NCI-H524 treated with DMSO at 0.1 percent for 48 hours (cell line): ENCODE results near the gene CALHM1.

ENCODE experiments used
- DNase-seq: peaks from one replicate; lab custom pipeline; 2025; lab: John Stamatoyannopoulos, UW

The CALHM1 gene

GRCh38 chr10:103455235-103455634 lies 3.5 kb downstream of the CALHM1 start:
- DNase-seq, result no peak

- DNase-seq, result no peak
Measured at GRCh38 chr10:103454026-103454425, 4.7 kb downstream of the CALHM1 start.

GRCh38 chr10:103452506-103453230 lies 6.0 kb downstream of the CALHM1 start:
- DNase-seq, result no peak

GRCh38 chr10:103451831-103452505 lies 6.7 kb downstream of the CALHM1 start, which contains the start of gene CALHM2:
Gene CALHM2, minus strand, starts transcription at chr10:103452370. Its CDS starts 2,429 bp downstream, at chr10:103449941.
- no peak for DNase-seq

- no peak for DNase-seq
Measured at GRCh38 chr10:103451091-103451813, 7.4 kb downstream of the CALHM1 start.

- DNase-seq, result no peak
Measured at GRCh38 chr10:103450201-103450695, 8.5 kb downstream of the CALHM1 start.

- DNase-seq, result no peak
Measured at GRCh38 chr10:103449208-103450144, 9.2 kb downstream of the CALHM1 start.

GRCh38 chr10:103448746-103449145 lies 10.0 kb downstream of the CALHM1 start:
- DNase-seq, result no peak

- no peak for DNase-seq
Measured at GRCh38 chr10:103447187-103447586, 11.5 kb downstream of the CALHM1 start.

- DNase-seq, result no peak
Measured at GRCh38 chr10:103445767-103446567, 12.7 kb downstream of the CALHM1 start.

GRCh38 chr10:103445366-103445765 lies 13.3 kb downstream of the CALHM1 start:
- no peak for DNase-seq

GRCh38 chr10:103444478-103444877 lies 14.2 kb downstream of the CALHM1 start:
- no peak for DNase-seq

GRCh38 chr10:103443475-103444185 lies 15.1 kb downstream of the CALHM1 start:
- no peak for DNase-seq

GRCh38 chr10:103442031-103442461 lies 16.7 kb downstream of the CALHM1 start:
- no peak for DNase-seq

GRCh38 chr10:103441611-103442010 lies 17.1 kb downstream of the CALHM1 start:
- DNase-seq, result no peak

GRCh38 chr10:103441206-103441605 lies 17.5 kb downstream of the CALHM1 start:
- DNase-seq, result no peak

- no peak for DNase-seq
Measured at GRCh38 chr10:103440416-103440815, 18.3 kb downstream of the CALHM1 start.

- no peak for DNase-seq
Measured at GRCh38 chr10:103439776-103440175, 18.9 kb downstream of the CALHM1 start.

- no peak for DNase-seq
Measured at GRCh38 chr10:103433858-103434257, 24.8 kb downstream of the CALHM1 start.

- no peak for DNase-seq
Measured at GRCh38 chr10:103431902-103432301, 26.8 kb downstream of the CALHM1 start.
